HEK293 (cell line): ENCODE results near the gene TRAM2.

Experiments used
- CTCF ChIA-PET: fragments of 350-600 bp; formaldehyde crosslinking; extraction: SDS; loops from one replicate; lab custom pipeline; 2021; ENCODE audit warnings: antibody characterized with exemption; lab: Yijun Ruan, JAX
- POLR2A ChIA-PET: fragments of 300-600 bp; formaldehyde crosslinking; extraction: SDS; loops from one replicate; lab custom pipeline; 2020; ENCODE audit warnings: antibody characterized with exemption, inconsistent platforms; lab: Yijun Ruan, JAX
- H3K27ac ChIP-seq: fragments of 200-500 bp; sonication (Bioruptor generic); 2 replicates; pipeline ENCODE4 v1.5.1; 2014; ENCODE audit warnings: low read depth, low read length, control low read depth, inconsistent platforms; ENCODE audit errors: extremely low read depth
- H3K36me3 ChIP-seq, 2 experiments: fragments of 200-500 bp in 1 of 2; sonication (Bioruptor generic) in 1 of 2; 1 replicate in 1 of 2; 2 replicates in 1 of 2; pipeline ENCODE4 v1.5.1; 2014 to 2017; ENCODE audit warnings: inconsistent platforms in 2 of 2, low read length in 2 of 2; ENCODE audit not compliant: control insufficient read depth in 2 of 2, insufficient read depth in 1 of 2
- H3K4me1 ChIP-seq: fragments of 200-500 bp; sonication (Bioruptor generic); 2 replicates; pipeline ENCODE4 v1.5.1; 2014; ENCODE audit warnings: mild to moderate bottlenecking, low read length, inconsistent platforms; ENCODE audit not compliant: control insufficient read depth, insufficient read depth
- H3K4me3 ChIP-seq: 2 replicates; pipeline ENCODE4 v1.5.1; 2011; ENCODE audit warnings: low read depth, mild to moderate bottlenecking, control low read depth, low read length, moderate library complexity
- H3K9me3 ChIP-seq: fragments of 200-500 bp; sonication (Bioruptor generic); 2 replicates; pipeline ENCODE4 v1.5.1; 2014; ENCODE audit warnings: low read depth, low read length, inconsistent platforms; ENCODE audit not compliant: control insufficient read depth, insufficient read depth
- BCL11A ChIP-seq: fragments of 450-650 bp; formaldehyde crosslinking; IDR thresholded peaks from 2 replicates; pipeline ENCODE4 v1.5.1; 2016; ENCODE audit warnings: low read depth, missing biosample characterization, missing genetic modification characterization
- INSM2 ChIP-seq: fragments of 450-650 bp; formaldehyde crosslinking; IDR thresholded peaks from 2 replicates; pipeline ENCODE4 v1.5.1; 2016; ENCODE audit warnings: missing biosample characterization, missing genetic modification characterization
- KLF1 ChIP-seq: fragments of 450-650 bp; formaldehyde crosslinking; IDR thresholded peaks from 2 replicates; pipeline ENCODE4 v1.5.1; 2016; ENCODE audit warnings: missing biosample characterization, missing genetic modification characterization
- KLF10 ChIP-seq: fragments of 450-650 bp; IDR thresholded peaks from 2 replicates; pipeline ENCODE4 v1.5.1; 2018; ENCODE audit warnings: missing biosample characterization, mild to moderate bottlenecking, missing genetic modification characterization
- KLF9 ChIP-seq: fragments of 450-650 bp; formaldehyde crosslinking; IDR thresholded peaks from 2 replicates; pipeline ENCODE4 v1.5.1; 2016; ENCODE audit warnings: missing biosample characterization, missing genetic modification characterization, low read depth
- PRDM1 ChIP-seq: fragments of 450-650 bp; formaldehyde crosslinking; IDR thresholded peaks from 2 replicates; pipeline ENCODE4; 2016; ENCODE audit warnings: missing biosample characterization, missing genetic modification characterization
- SCRT1 ChIP-seq: fragments of 450-650 bp; formaldehyde crosslinking; IDR thresholded peaks from 2 replicates; pipeline ENCODE4 v1.5.1; 2016; ENCODE audit warnings: missing biosample characterization, missing genetic modification characterization, borderline replicate concordance
- SCRT2 ChIP-seq: fragments of 450-650 bp; formaldehyde crosslinking; IDR thresholded peaks from 2 replicates; pipeline ENCODE4 v1.5.1; 2016; ENCODE audit warnings: missing biosample characterization, missing genetic modification characterization
- TCF7L2 ChIP-seq: IDR thresholded peaks from 2 replicates; pipeline ENCODE4 v1.6.1; 2011; ENCODE audit warnings: low read depth, mild to moderate bottlenecking, inconsistent platforms, low read length, moderate library complexity, borderline replicate concordance
- WT1 ChIP-seq: fragments of 450-650 bp; formaldehyde crosslinking; IDR thresholded peaks from 2 replicates; pipeline ENCODE4 v1.5.1; 2016; ENCODE audit warnings: missing biosample characterization, missing genetic modification characterization
- YY2 ChIP-seq: fragments of 450-650 bp; formaldehyde crosslinking; IDR thresholded peaks from 2 replicates; pipeline ENCODE4 v1.5.1; 2016; ENCODE audit warnings: missing biosample characterization, missing genetic modification characterization
- ZBTB20 ChIP-seq: fragments of 450-650 bp; formaldehyde crosslinking; IDR thresholded peaks from 2 replicates; pipeline ENCODE4 v1.5.1; 2016; ENCODE audit warnings: missing biosample characterization, missing genetic modification characterization
- ZFP37 ChIP-seq: fragments of 450-650 bp; formaldehyde crosslinking; IDR thresholded peaks from 2 replicates; pipeline ENCODE4 v1.5.1; 2016; ENCODE audit warnings: missing biosample characterization, missing genetic modification characterization
- ZNF148 ChIP-seq: fragments of 450-650 bp; formaldehyde crosslinking; IDR thresholded peaks from 2 replicates; pipeline ENCODE4 v1.5.0; 2017; ENCODE audit warnings: missing biosample characterization, missing genetic modification characterization, borderline replicate concordance
- ZNF214 ChIP-seq: fragments of 450-650 bp; formaldehyde crosslinking; IDR thresholded peaks from 2 replicates; pipeline ENCODE4 v1.5.1; 2017; ENCODE audit warnings: missing biosample characterization, mild to moderate bottlenecking, missing genetic modification characterization, borderline replicate concordance
- ZNF23 ChIP-seq: fragments of 450-650 bp; formaldehyde crosslinking; IDR thresholded peaks from 2 replicates; pipeline ENCODE4 v1.5.1; 2016; ENCODE audit warnings: missing biosample characterization, missing genetic modification characterization, borderline replicate concordance
- ZNF239 ChIP-seq: fragments of 450-650 bp; formaldehyde crosslinking; IDR thresholded peaks from 2 replicates; pipeline ENCODE4 v1.5.1; 2016; ENCODE audit warnings: missing biosample characterization, missing genetic modification characterization
- ZNF416 ChIP-seq: fragments of 450-650 bp; formaldehyde crosslinking; IDR thresholded peaks from 2 replicates; pipeline ENCODE4 v1.5.1; 2016; ENCODE audit warnings: missing biosample characterization, missing genetic modification characterization
- ZNF426 ChIP-seq: fragments of 450-650 bp; formaldehyde crosslinking; IDR thresholded peaks from 2 replicates; pipeline ENCODE4 v1.5.1; 2017; ENCODE audit warnings: missing biosample characterization, missing genetic modification characterization, mild to moderate bottlenecking, inconsistent platforms, moderate library complexity
- ZNF501 ChIP-seq: fragments of 450-650 bp; formaldehyde crosslinking; IDR thresholded peaks from 2 replicates; pipeline ENCODE4 v1.5.1; 2016; ENCODE audit warnings: missing biosample characterization, missing genetic modification characterization
- ZNF585B ChIP-seq: fragments of 450-650 bp; formaldehyde crosslinking; IDR thresholded peaks from 2 replicates; pipeline ENCODE4 v1.5.1; 2016; ENCODE audit warnings: missing biosample characterization, missing genetic modification characterization
- ZNF600 ChIP-seq: fragments of 450-650 bp; formaldehyde crosslinking; IDR thresholded peaks from 2 replicates; pipeline ENCODE4 v1.5.1; 2016; ENCODE audit warnings: missing biosample characterization, missing genetic modification characterization
- TF ChIP-seq, protein P1 (sequence below): fragments of 450-650 bp; formaldehyde crosslinking; IDR thresholded peaks from 2 replicates; pipeline ENCODE4 v1.5.1; 2016; ENCODE audit warnings: missing biosample characterization, missing genetic modification characterization
- TF ChIP-seq, protein P2 (sequence below): fragments of 450-650 bp; formaldehyde crosslinking; IDR thresholded peaks from 2 replicates; pipeline ENCODE4 v1.5.1; 2016; ENCODE audit warnings: missing biosample characterization, missing genetic modification characterization

Gene TRAM2

DNA sequence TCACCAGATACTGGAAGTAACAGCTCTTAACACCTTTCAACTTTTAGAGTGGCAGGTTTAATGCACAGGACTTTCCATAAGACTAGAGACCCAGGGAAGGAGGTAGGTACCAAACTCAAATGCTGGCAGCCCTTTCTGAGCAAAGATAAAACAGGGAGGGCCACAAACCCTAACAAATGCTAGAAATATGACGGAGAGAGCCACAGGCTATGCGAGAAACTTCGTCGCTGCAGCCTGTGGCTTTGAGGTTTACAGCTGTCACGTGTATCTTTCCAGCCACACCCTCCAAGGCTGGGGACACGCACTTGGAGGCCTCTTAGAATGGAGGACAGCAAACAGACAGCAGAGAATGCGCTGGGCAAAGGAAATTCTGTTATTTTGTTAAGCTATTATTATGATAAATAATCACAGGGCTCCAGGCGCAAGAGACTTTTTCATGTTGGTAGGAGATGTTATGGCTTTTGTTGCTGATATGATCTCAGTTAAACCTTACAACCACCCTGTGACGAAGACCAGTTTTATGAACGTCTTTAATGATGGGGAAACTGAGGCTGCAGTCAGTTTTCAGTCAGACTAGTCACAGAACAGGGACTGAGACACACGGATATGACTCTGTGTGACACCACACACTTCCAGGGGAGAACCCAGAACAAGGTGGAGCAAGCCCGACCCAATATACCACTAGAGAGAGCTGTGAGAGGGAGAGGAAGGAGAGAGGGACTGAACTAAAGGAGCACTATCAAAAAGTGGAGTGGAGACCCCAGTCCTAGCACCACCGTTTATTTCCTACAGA is 2.0 kb downstream of the TRAM2 start:
- H3K9me3 ChIP-seq = no peaks in the 10 kb centered on the region
- TF ChIP-seq WT1 (tag by site-specific recombination) = no peak
- 0 out of 2 replicates have a peak, but pooled peaks have one; percentile 22 for TF ChIP-seq ZNF600
- TF ChIP-seq YY2 = no peak
- no peak for TF ChIP-seq ZNF416 (tag by site-specific recombination)
- TF ChIP-seq ZNF501 (tag by site-specific recombination) = no peak
- TF ChIP-seq, protein P1, sequence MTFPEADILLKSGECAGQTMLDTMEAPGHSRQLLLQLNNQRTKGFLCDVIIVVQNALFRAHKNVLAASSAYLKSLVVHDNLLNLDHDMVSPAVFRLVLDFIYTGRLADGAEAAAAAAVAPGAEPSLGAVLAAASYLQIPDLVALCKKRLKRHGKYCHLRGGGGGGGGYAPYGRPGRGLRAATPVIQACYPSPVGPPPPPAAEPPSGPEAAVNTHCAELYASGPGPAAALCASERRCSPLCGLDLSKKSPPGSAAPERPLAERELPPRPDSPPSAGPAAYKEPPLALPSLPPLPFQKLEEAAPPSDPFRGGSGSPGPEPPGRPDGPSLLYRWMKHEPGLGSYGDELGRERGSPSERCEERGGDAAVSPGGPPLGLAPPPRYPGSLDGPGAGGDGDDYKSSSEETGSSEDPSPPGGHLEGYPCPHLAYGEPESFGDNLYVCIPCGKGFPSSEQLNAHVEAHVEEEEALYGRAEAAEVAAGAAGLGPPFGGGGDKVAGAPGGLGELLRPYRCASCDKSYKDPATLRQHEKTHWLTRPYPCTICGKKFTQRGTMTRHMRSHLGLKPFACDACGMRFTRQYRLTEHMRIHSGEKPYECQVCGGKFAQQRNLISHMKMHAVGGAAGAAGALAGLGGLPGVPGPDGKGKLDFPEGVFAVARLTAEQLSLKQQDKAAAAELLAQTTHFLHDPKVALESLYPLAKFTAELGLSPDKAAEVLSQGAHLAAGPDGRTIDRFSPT (tag by site-specific recombination) = no peak
- TF ChIP-seq SCRT2 (tag by site-specific recombination) = peak; percentile 86
- TF ChIP-seq KLF1 (tag by site-specific recombination) = peak; percentile 35; the same call in 1 of the 2 replicates
- peak; percentile 62 for TF ChIP-seq KLF10
- TF ChIP-seq PRDM1 (tag by site-specific recombination) = peak; percentile 18; the same call in 1 of the 2 replicates
- no peak for TF ChIP-seq ZBTB20 (tag by site-specific recombination)
- TF ChIP-seq KLF9 (tag by site-specific recombination) = peak; percentile 54; the same call in 1 of the 2 replicates
- 0 out of 2 replicates have a peak, but pooled peaks have one; percentile 52 for TF ChIP-seq SCRT1 (tag by site-specific recombination)
- no peak for TF ChIP-seq TCF7L2
- TF ChIP-seq ZNF585B = no peak
- no peak for TF ChIP-seq ZFP37
- no peak overlapping the region for H3K4me3 ChIP-seq
- POLR2A ChIA-PET = interaction anchor here (1.5 to 2.1 kb wide), 4 partner anchors 23 to 155 kb away, joined by 3 to 14 read pairs (median 5); partner anchors contain the start of gene EFHC1
- CTCF ChIA-PET = interaction anchor here (0.6 to 10.2 kb wide), 22 partner anchors 8 to 159 kb away, joined by 3 to 95 read pairs (median 4); no protein-coding TSS in a partner anchor
- no peak overlapping the region for H3K27ac ChIP-seq
- peaks cover 22% of the 10 kb centered on the region for H3K4me1 ChIP-seq
- peaks cover 0 to 4% of the 10 kb centered on the region in 2 experiments; a peak in 1 of 3 replicates for H3K36me3 ChIP-seq

- Histone ChIP-seq H3K36me3 (no peaks in the 10 kb centered on the region), H3K4me1 (peaks cover 27% of the 10 kb centered on the region), H3K4me3 (no peak overlapping the region)
- POLR2A ChIA-PET = interaction anchor here (0.6 to 1.2 kb wide), 3 partner anchors 69 to 493 kb away, joined by 3 read pairs; partner anchors contain the start of gene EFHC1
- TF ChIP-seq PRDM1 (tag by site-specific recombination) (0 out of 2 replicates have a peak, but pooled peaks have one; percentile 30), ZNF23 (no peak)
- TF ChIP-seq, all 188 proteins: peak for 1
- Histone ChIP-seq H3K9me3 (no peaks in the 10 kb centered on the region), H3K27ac (no peak overlapping the region)
- CTCF ChIA-PET = interaction anchor here (0.6 to 1.3 kb wide), 4 partner anchors 25 to 156 kb away, joined by 3 to 5 read pairs (median 4); no protein-coding TSS in a partner anchor
These were observed 3.6 kb downstream of the TRAM2 start for GRCh38 chr6:52573295-52573694.

- ChIA-PET POLR2A (interaction anchor here (1.0 to 1.2 kb wide), 2 partner anchors 68 to 153 kb away, joined by 3 read pairs; partner anchors contain the start of gene EFHC1), CTCF (interaction anchor here (0.6 to 1.3 kb wide), 5 partner anchors 26 to 308 kb away, joined by 3 to 5 read pairs (median 3); no protein-coding TSS in a partner anchor)
- no peak overlapping the region for H3K4me3 ChIP-seq
- H3K9me3 ChIP-seq = no peaks in the 10 kb centered on the region
- H3K27ac ChIP-seq = no peak overlapping the region
- no peaks in the 10 kb centered on the region for H3K36me3 ChIP-seq
- H3K4me1 ChIP-seq = peaks cover 24% of the 10 kb centered on the region
- TF ChIP-seq ZNF214 (tag by site-specific recombination) (no peak), BCL11A (tag by site-specific recombination) (no peak), ZNF239 (tag by site-specific recombination) (no peak), ZNF426 (tag by site-specific recombination) (no peak), INSM2 (tag by site-specific recombination) (no peak), ZNF23 (no peak), ZNF148 (tag by site-specific recombination) (no peak)
- TF ChIP-seq, protein P2, sequence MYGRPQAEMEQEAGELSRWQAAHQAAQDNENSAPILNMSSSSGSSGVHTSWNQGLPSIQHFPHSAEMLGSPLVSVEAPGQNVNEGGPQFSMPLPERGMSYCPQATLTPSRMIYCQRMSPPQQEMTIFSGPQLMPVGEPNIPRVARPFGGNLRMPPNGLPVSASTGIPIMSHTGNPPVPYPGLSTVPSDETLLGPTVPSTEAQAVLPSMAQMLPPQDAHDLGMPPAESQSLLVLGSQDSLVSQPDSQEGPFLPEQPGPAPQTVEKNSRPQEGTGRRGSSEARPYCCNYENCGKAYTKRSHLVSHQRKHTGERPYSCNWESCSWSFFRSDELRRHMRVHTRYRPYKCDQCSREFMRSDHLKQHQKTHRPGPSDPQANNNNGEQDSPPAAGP = no peak
These were observed 4.3 kb downstream of the TRAM2 start for GRCh38 chr6:52572536-52572935.
